B cell (primary cell): ENCODE data around the gene SELENBP1. TPM values are rescaled to one million over a fixed set of nuclear protein-coding genes. Genes with fewer than 3 reads are reported as not detected.

Experiments
- ATAC-seq: fragments of 200-7000 bp; cut with Tn5 transposase; one replicate; pipeline ENCODE4 v1.10.0; 2021; ENCODE audit warnings: low read depth, mild to moderate bottlenecking, moderate number of reproducible peaks, moderate library complexity
- CTCF ChIA-PET: fragments of 350-600 bp; sonication (Branson Sonifier 250); formaldehyde crosslinking; loops from one replicate; lab custom pipeline; 2021; ENCODE audit warnings: antibody characterized with exemption, inconsistent platforms; lab: Charles Lee
- POLR2A ChIA-PET: fragments of 350-600 bp; sonication (Branson Sonifier 250); formaldehyde crosslinking; loops from one replicate; lab custom pipeline; 2021; ENCODE audit warnings: antibody characterized with exemption; lab: Charles Lee
- DNase-seq: peaks from one replicate; pipeline ENCODE4 v3.0.0; 2013
- H2AFZ ChIP-seq: 2 replicates; pipeline ENCODE4 v1.6.1; 2012; ENCODE audit warnings: mild to moderate bottlenecking, low read depth, low read length; ENCODE audit not compliant: insufficient read depth, poor library complexity, severe bottlenecking
- H3K27ac ChIP-seq, 2 donors: 1 replicate in 1 of 2; 2 replicates in 1 of 2; pipeline ENCODE4 v1.5.1; 2012 to 2013; ENCODE audit warnings: low read length in 2 of 2, mild to moderate bottlenecking in 2 of 2, moderate library complexity in 1 of 2
- H3K27me3 ChIP-seq, 4 experiments: fragments of 200-600 bp in 1 of 4; sonication (generic) in 1 of 4; replicated peaks in 1 of 4; 1 replicate in 2 of 4; 2 replicates in 2 of 4; pipeline versions ENCODE4 v1.6.1 to v1.7.0; 2013 to 2016; ENCODE audit warnings: low read length in 3 of 4, mild to moderate bottlenecking in 2 of 4, mixed read lengths in 1 of 4, moderate library complexity in 1 of 4; ENCODE audit not compliant: insufficient read depth in 4 of 4, control insufficient read depth in 3 of 4; ENCODE audit errors: control extremely low read depth in 1 of 4
- H3K36me3 ChIP-seq, 2 experiments: replicated peaks in 1 of 2; 1 replicate in 1 of 2; 2 replicates in 1 of 2; pipeline versions ENCODE4 v1.6.1 to v1.7.1; 2013; ENCODE audit warnings: low read length in 1 of 2; ENCODE audit not compliant: insufficient read depth in 2 of 2, control insufficient read depth in 1 of 2; ENCODE audit errors: control extremely low read depth in 1 of 2, extremely low read depth in 1 of 2
- H3K4me1 ChIP-seq, 2 donors: fragments of 200-600 bp in 1 of 2; sonication (generic) in 1 of 2; 1 replicate in 1 of 2; 2 replicates in 1 of 2; pipeline versions ENCODE4 v1.5.1 to v1.6.1; 2013 to 2017; ENCODE audit warnings: low read length in 2 of 2; ENCODE audit not compliant: control insufficient read depth in 2 of 2, insufficient read depth in 2 of 2
- H3K4me2 ChIP-seq: replicated peaks from 2 replicates; pipeline ENCODE3; 2012; ENCODE audit warnings: mild to moderate bottlenecking, low read depth, low read length; ENCODE audit not compliant: poor library complexity, severe bottlenecking
- H3K4me3 ChIP-seq, 5 experiments: fragments of 200-600 bp in 1 of 5; sonication (generic) in 1 of 5; 1 replicate in 3 of 5; 2 replicates in 2 of 5; pipeline versions ENCODE4 v1.5.1 to v1.7.0; 2011 to 2016; ENCODE audit warnings: low read length in 4 of 5, mild to moderate bottlenecking in 4 of 5, low read depth in 2 of 5, control low read depth in 1 of 5, moderate library complexity in 1 of 5; ENCODE audit not compliant: insufficient read depth in 1 of 5; ENCODE audit errors: control extremely low read depth in 1 of 5, extremely low read depth in 1 of 5
- H3K79me2 ChIP-seq: fragments of 200-600 bp; sonication (generic); one replicate; pipeline ENCODE4 v1.6.0; 2016; ENCODE audit warnings: low read length; ENCODE audit not compliant: control insufficient read depth, insufficient read depth
- H3K9ac ChIP-seq: fragments of 200-600 bp; sonication (generic); 2 replicates; pipeline ENCODE4 v1.6.1; 2017; ENCODE audit warnings: mild to moderate bottlenecking, low read length, moderate library complexity
- H3K9me3 ChIP-seq, 3 donors: one replicate each; pipeline versions ENCODE4 v1.6.1 to v1.7.1; 2013; ENCODE audit warnings: low read length in 2 of 3; ENCODE audit not compliant: control insufficient read depth in 2 of 3, insufficient read depth in 1 of 3; ENCODE audit errors: control extremely low read depth in 1 of 3
- H4K20me1 ChIP-seq: 2 replicates; pipeline ENCODE4 v1.6.0; 2012; ENCODE audit warnings: mild to moderate bottlenecking, low read length; ENCODE audit not compliant: insufficient read depth, control insufficient read depth, poor library complexity, severe bottlenecking
- H3K27ac Mint-ChIP-seq: one replicate; pipeline ENCODE4 v1.8.0; 2021; ENCODE audit warnings: mixed read lengths
- H3K27me3 Mint-ChIP-seq: one replicate; pipeline ENCODE4 v1.8.0; 2021; ENCODE audit warnings: mixed read lengths
- H3K4me1 Mint-ChIP-seq: one replicate; pipeline ENCODE4 v1.8.0; 2021; ENCODE audit warnings: mixed read lengths
- H3K4me3 Mint-ChIP-seq: one replicate; pipeline ENCODE4 v1.8.0; 2021; ENCODE audit warnings: mixed read lengths
- H3K9me3 Mint-ChIP-seq: one replicate; pipeline ENCODE4 v1.8.0; 2022; ENCODE audit warnings: mixed read lengths; ENCODE audit not compliant: insufficient read depth
- EZH2 ChIP-seq: IDR thresholded peaks from 2 replicates; pipeline ENCODE4 v1.6.1; 2012; ENCODE audit warnings: borderline replicate concordance, low read depth, mild to moderate bottlenecking, moderate library complexity, low read length; ENCODE audit not compliant: insufficient read depth, poor library complexity, severe bottlenecking
- WGBS: methylation state at CpG from one replicate; pipeline ENCODE4 v1.1.5; 2013; ENCODE audit warnings: missing lambda C conversion rate; ENCODE audit not compliant: insufficient coverage; 5-methylcytosine and 5-hydroxymethylcytosine counted together
- intact Hi-C: fragments of 100-400 bp; cut with micrococcal nuclease; formaldehyde crosslinking; loops from one replicate; pipeline ENCODE4 v1.10.0; 2022
- polyA plus RNA-seq: library from polyadenylated mRNA; depleted of rRNA; stranded (reverse); fragments of >200 nt; gene quantifications from 2 replicates; pipeline ENCODE4 v1.2.3, GENCODE V29; 2012
- total RNA-seq, 2 donors: library from RNA; stranded (reverse); fragments of 120-200 nt in 1 of 2; gene quantifications; 1 replicate in 1 of 2; 2 replicates in 1 of 2; pipeline versions ENCODE4 v1.2.3 to v1.2.4, GENCODE V29; 2013 to 2022
- TF ChIP-seq, protein P1 (sequence below): fragments of 200-600 bp; IDR thresholded peaks from one replicate; pipeline ENCODE4 v1.8.0; 2022; ENCODE audit warnings: antibody characterized with exemption, mild to moderate bottlenecking

Gene SELENBP1
- total and polyA plus RNA-seq, 2 donors (not counting 1 experiment from before 2014, with no cell fraction given): 0.37 TPM; not detected in 1

DNA sequence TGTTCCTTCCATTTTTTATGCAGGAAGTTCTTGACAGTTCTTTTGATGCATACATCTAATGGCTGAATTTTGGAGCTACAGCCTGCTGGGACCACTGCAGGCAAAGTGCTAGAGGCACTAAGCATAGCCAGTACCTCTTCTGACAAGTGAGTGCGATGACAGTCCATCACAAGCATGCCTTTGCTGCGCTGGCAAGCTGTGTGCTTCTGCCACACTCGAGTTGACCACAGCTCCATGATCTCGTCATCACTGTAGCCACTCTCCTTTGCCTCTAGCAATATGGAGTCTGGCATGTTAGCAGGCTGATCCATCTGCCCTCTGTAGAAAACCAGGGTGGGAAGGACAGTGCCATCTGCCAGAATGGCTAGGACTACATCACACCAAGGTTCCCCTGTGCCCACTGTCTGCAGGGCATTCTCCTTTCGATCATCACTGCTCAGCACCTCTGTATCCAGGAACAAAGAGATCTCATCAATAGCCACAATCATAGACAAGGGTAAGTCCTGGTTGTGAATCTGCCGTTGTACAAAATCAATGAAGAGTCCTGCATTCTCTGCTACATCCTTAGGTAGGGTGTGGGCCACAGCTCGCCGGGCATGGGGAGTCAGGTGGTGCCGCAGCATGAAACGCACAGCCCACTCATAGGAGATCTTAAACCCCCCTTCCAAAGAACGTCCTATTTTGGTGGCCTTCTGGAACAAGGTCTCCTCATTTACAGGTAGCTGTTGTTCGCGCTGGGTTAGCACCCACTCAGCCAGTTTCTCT lies 32.9 kb upstream of the SELENBP1 start:
- Histone ChIP-seq H3K4me2 (no peak overlapping the region), H4K20me1 (peaks cover 3% of the 10 kb centered on the region), H3K9ac (no peak overlapping the region), H3K9me3 (no peaks in the 10 kb centered on the region), H3K79me2 (peaks cover 3% of the 10 kb centered on the region), H3K27ac (no peak overlapping the region), H3K4me1 (peaks cover 4 to 7% of the 10 kb centered on the region in 2 donors), H3K36me3 (peaks cover 2 to 85% of the 10 kb centered on the region in 2 experiments), H3K4me3 (no peak overlapping the region), H3K27me3 (no peaks in the 10 kb centered on the region), H2AFZ (no peak overlapping the region)
- 97% methylated on average over 9 of the region's 13 CpGs for WGBS
- POLR2A ChIA-PET: no interaction called here
- DNase-seq: no peak
- Mint-ChIP-seq H3K9me3 (no peaks in the 10 kb centered on the region), H3K27ac (peak overlapping the region; percentile 10), H3K27me3 (no peaks in the 10 kb centered on the region), H3K4me3 (no peak overlapping the region), H3K4me1 (peaks cover 10% of the 10 kb centered on the region)
- intact Hi-C loops: no loop called here
- TF ChIP-seq, protein P1, sequence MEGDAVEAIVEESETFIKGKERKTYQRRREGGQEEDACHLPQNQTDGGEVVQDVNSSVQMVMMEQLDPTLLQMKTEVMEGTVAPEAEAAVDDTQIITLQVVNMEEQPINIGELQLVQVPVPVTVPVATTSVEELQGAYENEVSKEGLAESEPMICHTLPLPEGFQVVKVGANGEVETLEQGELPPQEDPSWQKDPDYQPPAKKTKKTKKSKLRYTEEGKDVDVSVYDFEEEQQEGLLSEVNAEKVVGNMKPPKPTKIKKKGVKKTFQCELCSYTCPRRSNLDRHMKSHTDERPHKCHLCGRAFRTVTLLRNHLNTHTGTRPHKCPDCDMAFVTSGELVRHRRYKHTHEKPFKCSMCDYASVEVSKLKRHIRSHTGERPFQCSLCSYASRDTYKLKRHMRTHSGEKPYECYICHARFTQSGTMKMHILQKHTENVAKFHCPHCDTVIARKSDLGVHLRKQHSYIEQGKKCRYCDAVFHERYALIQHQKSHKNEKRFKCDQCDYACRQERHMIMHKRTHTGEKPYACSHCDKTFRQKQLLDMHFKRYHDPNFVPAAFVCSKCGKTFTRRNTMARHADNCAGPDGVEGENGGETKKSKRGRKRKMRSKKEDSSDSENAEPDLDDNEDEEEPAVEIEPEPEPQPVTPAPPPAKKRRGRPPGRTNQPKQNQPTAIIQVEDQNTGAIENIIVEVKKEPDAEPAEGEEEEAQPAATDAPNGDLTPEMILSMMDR: no peak
- no peak for TF ChIP-seq EZH2
- CTCF ChIA-PET: interaction anchor here (0.6 kb wide), 1 partner anchor 478 kb away, joined by 3 read pairs; no protein-coding TSS in a partner anchor
- ATAC-seq: no peak

DNA sequence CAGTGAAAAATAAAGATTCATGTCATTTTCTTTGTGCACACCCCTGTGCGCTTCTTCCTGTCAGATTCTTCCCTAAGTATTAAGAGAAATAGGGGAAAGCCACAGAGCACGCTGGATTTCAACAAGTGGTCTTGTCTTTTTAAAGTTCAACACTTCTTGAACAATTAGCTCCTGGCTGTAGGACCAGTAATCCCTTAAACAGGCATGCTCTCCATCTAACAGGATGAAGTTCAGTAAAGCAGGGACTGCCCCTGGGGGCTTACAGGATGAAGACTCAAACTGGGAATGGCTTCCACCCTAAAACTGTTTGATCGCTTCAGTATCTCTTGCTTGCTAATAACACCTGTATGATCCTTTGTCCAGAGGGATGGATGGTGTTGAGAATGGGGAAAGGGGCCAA lies 31.1 kb upstream of the SELENBP1 start:
- TF ChIP-seq, protein P1: no peak
- TF ChIP-seq EZH2: no peak
- no peaks in the 10 kb centered on the region for H3K27me3 ChIP-seq
- intact Hi-C loops: no loop called here
- no peak overlapping the region for H3K9ac ChIP-seq
- H3K4me3 ChIP-seq: no peak overlapping the region
- H3K9me3 ChIP-seq: no peaks in the 10 kb centered on the region
- DNase-seq (no peak), ATAC-seq (no peak)
- peaks cover 2 to 70% of the 10 kb centered on the region in 2 experiments for H3K36me3 ChIP-seq
- peaks cover 22% of the 10 kb centered on the region for H3K4me1 Mint-ChIP-seq
- peak overlapping the region in 1 of 2 donors; percentile 48 for H3K27ac ChIP-seq
- peaks cover 14% of the 10 kb centered on the region for H3K79me2 ChIP-seq
- POLR2A ChIA-PET: no interaction called here
- H3K9me3 Mint-ChIP-seq: no peaks in the 10 kb centered on the region
- H3K4me2 ChIP-seq: no peak overlapping the region
- H3K27me3 Mint-ChIP-seq: no peaks in the 10 kb centered on the region
- no peak overlapping the region for H3K27ac Mint-ChIP-seq
- peaks cover 12% of the 10 kb centered on the region for H4K20me1 ChIP-seq
- H2AFZ ChIP-seq: no peak overlapping the region
- CTCF ChIA-PET: interaction anchor here (1.1 to 2.0 kb wide), 3 partner anchors 64 to 246 kb away, joined by 4 to 7 read pairs (median 5); no protein-coding TSS in a partner anchor
- no peak overlapping the region for H3K4me3 Mint-ChIP-seq
- peaks cover 8 to 17% of the 10 kb centered on the region in 2 donors for H3K4me1 ChIP-seq
- 100% methylated on average over 2 of the region's 3 CpGs for WGBS
